HEK293T (cell line): Measurements from ENCODE around the gene CD247.
A peak's percentile ranks its signal among the peaks of the same experiment; 100 is the strongest.

ENCODE experiments used
- CTCF ChIA-PET: fragments of 350-600 bp; formaldehyde crosslinking; extraction: SDS; loops from one replicate; lab custom pipeline; 2021; ENCODE audit warnings: antibody characterized with exemption, inconsistent platforms; lab: Yijun Ruan, JAX
- POLR2A ChIA-PET: fragments of 350-600 bp; formaldehyde crosslinking; extraction: SDS; loops from one replicate; lab custom pipeline; 2020; ENCODE audit warnings: antibody characterized with exemption, inconsistent platforms; lab: Yijun Ruan, JAX
- DNase-seq: peaks from one replicate; pipeline ENCODE4 v3.0.0; 2012; ENCODE audit warnings: mixed read lengths; ENCODE audit errors: extremely low spot score
- ARNT ChIP-seq: fragments of 450-650 bp; IDR thresholded peaks from 2 replicates; pipeline ENCODE4 v1.6.1; 2017; ENCODE audit warnings: mild to moderate bottlenecking
- BHLHE40 ChIP-seq: fragments of 450-650 bp; IDR thresholded peaks from 2 replicates; pipeline ENCODE4 v1.6.1; 2016; ENCODE audit warnings: mild to moderate bottlenecking, moderate library complexity, borderline replicate concordance
- CTBP1 ChIP-seq: fragments of 450-650 bp; IDR thresholded peaks from 2 replicates; pipeline ENCODE4 v1.6.1; 2016; ENCODE audit warnings: borderline replicate concordance
- ELF4 ChIP-seq: fragments of 450-650 bp; IDR thresholded peaks from 2 replicates; pipeline ENCODE4 v1.6.1; 2017; ENCODE audit warnings: antibody characterized with exemption
- FOXA1 ChIP-seq: fragments of 450-650 bp; IDR thresholded peaks from 2 replicates; pipeline ENCODE4 v1.6.1; 2016; ENCODE audit warnings: mild to moderate bottlenecking
- FOXK2 ChIP-seq: fragments of 450-650 bp; IDR thresholded peaks from 2 replicates; pipeline ENCODE4 v1.6.1; 2016; ENCODE audit warnings: mild to moderate bottlenecking
- FOXM1 ChIP-seq: fragments of 450-650 bp; IDR thresholded peaks from 2 replicates; pipeline ENCODE4 v1.6.1; 2017; ENCODE audit warnings: mild to moderate bottlenecking, borderline replicate concordance
- HDGF ChIP-seq: fragments of 450-650 bp; IDR thresholded peaks from 2 replicates; pipeline ENCODE4 v1.6.1; 2017; ENCODE audit warnings: antibody characterized with exemption, borderline replicate concordance
- L3MBTL2 ChIP-seq: fragments of 450-650 bp; conservative IDR thresholded peaks from 2 replicates; pipeline ENCODE4 v1.6.1; 2016; ENCODE audit warnings: mild to moderate bottlenecking
- LEF1 ChIP-seq: fragments of 450-650 bp; IDR thresholded peaks from 2 replicates; pipeline ENCODE4 v1.6.1; 2017; ENCODE audit warnings: mild to moderate bottlenecking, borderline replicate concordance
- NFRKB ChIP-seq: fragments of 450-650 bp; IDR thresholded peaks from 2 replicates; pipeline ENCODE4 v1.6.1; 2016; ENCODE audit warnings: mild to moderate bottlenecking, moderate library complexity
- SP1 ChIP-seq: fragments of 450-650 bp; IDR thresholded peaks from 2 replicates; pipeline ENCODE4 v1.6.1; 2017
- SUZ12 ChIP-seq: fragments of 450-650 bp; IDR thresholded peaks from 2 replicates; pipeline ENCODE4 v1.6.1; 2016; ENCODE audit warnings: mild to moderate bottlenecking
- TARDBP ChIP-seq: fragments of 450-650 bp; IDR thresholded peaks from 2 replicates; pipeline ENCODE4 v1.6.1; 2016
- ZNF384 ChIP-seq: fragments of 450-650 bp; IDR thresholded peaks from 2 replicates; pipeline ENCODE4 v1.6.1; 2016
- TF ChIP-seq, protein P1 (sequence below): fragments of 450-650 bp; IDR thresholded peaks from 2 replicates; pipeline ENCODE4 v1.6.1; 2016

Gene CD247

GRCh38 chr1:167447521-167448136 is 70.7 kb downstream of the CD247 start:
- ChIA-PET POLR2A (interaction anchor here (0.8 to 1.3 kb wide), 2 partner anchors 9 to 227 kb away, joined by 3 to 4 read pairs; partner anchors contain the start of gene POU2F1), CTCF (interaction anchor here (0.8 kb wide), 1 partner anchor 106 kb away, joined by 3 read pairs; the partner anchor contains the start of gene CREG1)
- TF ChIP-seq TARDBP (no peak), FOXK2 (no peak)
- no peak for DNase-seq

DNA sequence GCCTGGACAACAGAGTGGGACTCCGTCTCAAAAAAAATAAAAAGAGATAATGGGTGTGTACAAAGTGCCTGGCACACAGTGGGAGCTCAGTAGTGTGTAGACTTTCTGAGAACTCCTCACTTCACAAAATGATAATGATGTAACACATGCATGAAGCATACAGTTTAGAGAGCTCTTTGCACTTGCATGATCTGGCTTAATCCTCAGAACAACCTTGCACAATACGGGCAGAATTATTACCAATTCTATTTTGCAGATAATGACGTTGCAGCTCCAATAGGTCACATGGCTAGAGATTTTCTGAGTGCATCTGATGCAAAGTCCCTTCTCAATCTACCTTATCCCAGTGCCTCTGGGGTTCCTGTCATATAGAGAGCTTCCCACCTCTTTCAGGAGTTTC is 71.4 kb downstream of the CD247 start:
- ChIA-PET CTCF (interaction anchor here (0.5 to 0.8 kb wide), 3 partner anchors 107 to 218 kb away, joined by 3 read pairs; partner anchors contain the start of gene CREG1), POLR2A (interaction anchor here (0.8 to 1.3 kb wide), 2 partner anchors 9 to 227 kb away, joined by 3 to 4 read pairs; partner anchors contain the start of gene POU2F1)
- no peak for TF ChIP-seq BHLHE40
- no peak for TF ChIP-seq TARDBP
- no peak for TF ChIP-seq ZNF384
- TF ChIP-seq ELF4, result no peak
- DNase-seq, result no peak

GRCh38 chr1:167443757-167444156 is 74.6 kb downstream of the CD247 start:
- no peak for DNase-seq
- TF ChIP-seq, protein P1, sequence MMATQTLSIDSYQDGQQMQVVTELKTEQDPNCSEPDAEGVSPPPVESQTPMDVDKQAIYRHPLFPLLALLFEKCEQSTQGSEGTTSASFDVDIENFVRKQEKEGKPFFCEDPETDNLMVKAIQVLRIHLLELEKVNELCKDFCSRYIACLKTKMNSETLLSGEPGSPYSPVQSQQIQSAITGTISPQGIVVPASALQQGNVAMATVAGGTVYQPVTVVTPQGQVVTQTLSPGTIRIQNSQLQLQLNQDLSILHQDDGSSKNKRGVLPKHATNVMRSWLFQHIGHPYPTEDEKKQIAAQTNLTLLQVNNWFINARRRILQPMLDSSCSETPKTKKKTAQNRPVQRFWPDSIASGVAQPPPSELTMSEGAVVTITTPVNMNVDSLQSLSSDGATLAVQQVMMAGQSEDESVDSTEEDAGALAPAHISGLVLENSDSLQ, result no peak
- TF ChIP-seq CTBP1 (no peak), BHLHE40 (no peak), FOXK2 (no peak), FOXM1 (no peak), HDGF (no peak), TARDBP (no peak), ARNT (no peak), SP1 (no peak), ELF4 (no peak), FOXA1 (no peak), SUZ12 (no peak), ZNF384 (no peak), NFRKB (no peak), L3MBTL2 (no peak), LEF1 (no peak)
- ChIA-PET POLR2A (interaction anchor here (1.1 kb wide), 1 partner anchor 110 kb away, joined by 3 read pairs; the partner anchor contains the start of gene CREG1), CTCF (interaction anchor here (1.6 kb wide), 1 partner anchor 175 kb away, joined by 9 read pairs; no protein-coding TSS in a partner anchor)

DNA sequence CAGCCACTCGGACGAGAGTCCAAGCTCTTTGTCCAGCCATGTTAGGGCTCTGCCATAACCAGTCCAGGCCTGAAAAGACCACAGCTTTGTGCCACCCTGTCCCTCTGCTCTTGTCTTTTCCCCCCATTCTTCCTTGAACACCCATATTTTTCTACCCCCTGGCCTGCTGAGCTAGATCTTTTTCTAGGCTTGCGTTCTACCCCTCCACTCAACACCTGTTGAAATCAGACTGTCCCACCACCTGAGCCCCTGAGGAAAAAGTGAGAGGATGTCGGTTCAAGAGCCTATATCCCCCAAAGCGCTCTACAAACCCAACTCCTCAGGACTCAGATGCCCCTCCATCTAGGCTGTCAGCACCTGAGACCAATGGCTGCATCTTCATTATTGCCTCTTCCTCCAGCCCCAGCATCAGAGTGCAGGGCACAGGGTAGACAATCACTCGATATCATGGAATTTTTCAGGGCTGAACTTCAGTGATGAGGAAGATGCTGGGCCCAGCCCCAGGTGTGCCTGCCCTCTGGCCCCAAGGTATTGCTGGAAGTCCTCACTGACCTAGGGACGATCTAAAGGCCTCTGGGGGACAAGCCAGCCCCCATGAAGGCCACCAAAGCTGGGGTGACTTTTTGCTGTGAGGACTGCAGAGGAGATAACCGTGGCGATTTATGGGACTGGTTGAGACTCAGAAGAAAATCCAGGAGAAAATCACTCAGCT is 75.3 kb downstream of the CD247 start:
- ChIA-PET CTCF (interaction anchor here (1.0 to 1.6 kb wide), 2 partner anchors 10 to 174 kb away, joined by 3 to 9 read pairs; no protein-coding TSS in a partner anchor), POLR2A (interaction anchor here (1.1 kb wide), 1 partner anchor 111 kb away, joined by 3 read pairs; the partner anchor contains the start of gene CREG1)

DNA sequence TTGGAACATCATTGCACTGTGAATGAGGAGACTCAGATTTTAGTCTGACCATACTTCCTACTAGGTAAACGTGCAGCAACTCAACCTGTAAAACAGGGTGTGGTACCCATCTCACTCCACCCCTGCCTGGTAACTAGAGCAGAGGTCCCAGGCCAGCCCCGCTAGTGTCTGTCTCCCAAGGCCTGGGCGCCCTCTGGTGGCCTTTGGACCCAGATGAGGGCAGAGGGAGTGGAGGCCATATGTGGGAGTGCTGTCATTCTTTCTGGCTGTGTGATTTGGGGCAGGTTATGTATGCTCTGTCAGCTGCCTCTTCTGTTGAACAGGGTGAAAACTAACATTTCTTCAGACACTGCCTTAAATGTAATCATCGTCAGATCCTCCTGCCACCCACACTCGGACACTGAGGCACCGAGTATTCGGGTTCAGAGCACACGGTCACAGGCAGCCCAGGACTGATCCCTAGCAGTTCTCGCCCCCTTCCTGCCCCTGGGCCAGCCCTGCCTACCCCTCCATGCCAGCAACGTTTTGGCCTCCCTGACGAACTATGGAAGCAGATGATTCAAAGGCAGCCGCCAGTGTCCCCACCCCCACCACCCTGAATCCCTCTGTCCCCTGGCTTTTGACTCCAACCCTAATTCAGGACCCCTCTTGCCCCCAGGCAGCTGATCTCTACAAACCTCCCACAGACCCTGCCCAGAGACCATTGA is 76.0 kb downstream of the CD247 start:
- ChIA-PET POLR2A (no interaction called here), CTCF (interaction anchor here (1.0 to 2.4 kb wide), 2 partner anchors 11 to 175 kb away, joined by 3 to 11 read pairs; no protein-coding TSS in a partner anchor)
- DNase-seq, result peak; percentile 92
- no peak for TF ChIP-seq CTBP1
- no peak for TF ChIP-seq HDGF
- TF ChIP-seq, protein P1, result peak; percentile 46; the same call in 1 of the 2 replicates
- no peak for TF ChIP-seq FOXM1
- no peak for TF ChIP-seq FOXA1
- no peak for TF ChIP-seq LEF1
- no peak for TF ChIP-seq TARDBP
- TF ChIP-seq FOXK2, result no peak

More for the DNA sequence above, 75.3 kb downstream of the CD247 start:
- DNase-seq, result no peak
- TF ChIP-seq BHLHE40 (no peak), FOXM1 (no peak), FOXK2 (no peak), FOXA1 (no peak), LEF1 (no peak), SP1 (no peak), TARDBP (no peak), ZNF384 (no peak), ARNT (no peak)
- TF ChIP-seq, protein P1, result no peak

DNA sequence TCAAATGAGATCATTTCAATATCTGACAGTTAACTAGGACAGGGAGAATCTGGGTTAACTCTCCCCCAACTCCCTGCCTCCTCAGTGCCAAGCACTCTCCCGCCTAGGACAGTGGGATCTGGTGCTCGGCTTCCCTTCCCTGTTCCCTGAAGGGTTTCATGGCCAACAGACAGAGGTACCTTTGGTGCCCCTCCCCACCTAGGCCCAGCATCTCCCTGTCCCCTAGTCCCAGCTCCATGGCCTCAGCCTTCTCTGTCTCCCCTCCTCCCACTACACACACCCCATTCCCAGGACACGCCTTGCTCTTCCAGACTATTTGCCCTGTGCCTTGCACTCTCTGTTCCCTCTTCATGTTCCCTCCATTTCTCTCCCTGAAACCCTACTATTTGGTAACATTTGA is 77.1 kb downstream of the CD247 start:
- CTCF ChIA-PET, result interaction anchor here (0.5 to 2.4 kb wide), 3 partner anchors 31 to 174 kb away, joined by 3 to 11 read pairs (median 4); no protein-coding TSS in a partner anchor
- POLR2A ChIA-PET, result interaction anchor here (1.7 kb wide), 1 partner anchor 14 kb away, joined by 4 read pairs; no protein-coding TSS in a partner anchor
- DNase-seq, result no peak
- TF ChIP-seq TARDBP (no peak), ARNT (no peak), ZNF384 (no peak), CTBP1 (no peak), FOXK2 (no peak), FOXA1 (no peak), HDGF (no peak), SUZ12 (no peak), L3MBTL2 (no peak), FOXM1 (no peak), SP1 (no peak)
